Measurements from ENCODE around the gene SCYL2.

The SCYL2 gene

DNA sequence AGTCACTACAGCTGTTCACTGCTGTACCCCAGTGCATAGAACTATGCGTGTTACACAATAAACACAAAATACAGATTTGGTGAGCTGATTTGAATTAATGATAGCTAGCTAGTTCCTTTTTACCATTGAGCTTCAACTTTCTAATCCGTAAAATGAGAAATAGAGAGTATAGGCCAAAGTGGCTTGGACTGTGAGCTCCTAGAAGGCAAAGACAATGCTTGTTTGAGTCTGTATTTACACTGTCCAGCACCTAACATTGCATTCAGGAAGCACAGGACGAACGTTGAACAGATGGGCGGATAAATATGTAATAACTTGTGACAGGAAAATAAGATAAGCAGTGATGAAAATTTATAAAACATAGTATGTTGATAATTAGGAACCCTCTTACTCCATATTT is 121.4 kb downstream of the SCYL2 start:
- no peak overlapping the region for H3K4me3 ChIP-seq (ENCODE audit: control insufficient read depth, low read depth, low read length)
- TF ChIP-seq, protein P1, sequence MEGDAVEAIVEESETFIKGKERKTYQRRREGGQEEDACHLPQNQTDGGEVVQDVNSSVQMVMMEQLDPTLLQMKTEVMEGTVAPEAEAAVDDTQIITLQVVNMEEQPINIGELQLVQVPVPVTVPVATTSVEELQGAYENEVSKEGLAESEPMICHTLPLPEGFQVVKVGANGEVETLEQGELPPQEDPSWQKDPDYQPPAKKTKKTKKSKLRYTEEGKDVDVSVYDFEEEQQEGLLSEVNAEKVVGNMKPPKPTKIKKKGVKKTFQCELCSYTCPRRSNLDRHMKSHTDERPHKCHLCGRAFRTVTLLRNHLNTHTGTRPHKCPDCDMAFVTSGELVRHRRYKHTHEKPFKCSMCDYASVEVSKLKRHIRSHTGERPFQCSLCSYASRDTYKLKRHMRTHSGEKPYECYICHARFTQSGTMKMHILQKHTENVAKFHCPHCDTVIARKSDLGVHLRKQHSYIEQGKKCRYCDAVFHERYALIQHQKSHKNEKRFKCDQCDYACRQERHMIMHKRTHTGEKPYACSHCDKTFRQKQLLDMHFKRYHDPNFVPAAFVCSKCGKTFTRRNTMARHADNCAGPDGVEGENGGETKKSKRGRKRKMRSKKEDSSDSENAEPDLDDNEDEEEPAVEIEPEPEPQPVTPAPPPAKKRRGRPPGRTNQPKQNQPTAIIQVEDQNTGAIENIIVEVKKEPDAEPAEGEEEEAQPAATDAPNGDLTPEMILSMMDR (conservative IDR thresholded peaks at IDR 0.05; ENCODE audit: control insufficient read depth, insufficient read depth, low read depth, low read length) = no peak
- DNase-seq (ENCODE audit: low read depth) = no peak
